GM18951 (cell line): ENCODE data around the gene DNAJC1.
A peak's percentile ranks its signal among the peaks of the same experiment; 100 is the strongest.
"Not testable (repeated sequence)": the region's sequence is repeated elsewhere in the genome, so short reads cannot be mapped to it uniquely, and the experiment has no call there.

Experiments used
- POLR2A ChIP-seq: IDR thresholded peaks from 4 replicates; pipeline ENCODE4 v1.6.1; 2011; ENCODE audit warnings: mild to moderate bottlenecking; ENCODE audit not compliant: insufficient read length, insufficient read depth; ENCODE audit errors: extremely low read depth
- in situ Hi-C: fragments of 300-500 bp; cut with MboI; formaldehyde crosslinking; loops from one replicate; pipeline ENCODE4 v1.12.0; 2022; ENCODE audit warnings: low sequenced_read_pairs, mixed read lengths, inconsistent platforms; ENCODE audit not compliant: unreplicated experiment

Gene DNAJC1, protein sequence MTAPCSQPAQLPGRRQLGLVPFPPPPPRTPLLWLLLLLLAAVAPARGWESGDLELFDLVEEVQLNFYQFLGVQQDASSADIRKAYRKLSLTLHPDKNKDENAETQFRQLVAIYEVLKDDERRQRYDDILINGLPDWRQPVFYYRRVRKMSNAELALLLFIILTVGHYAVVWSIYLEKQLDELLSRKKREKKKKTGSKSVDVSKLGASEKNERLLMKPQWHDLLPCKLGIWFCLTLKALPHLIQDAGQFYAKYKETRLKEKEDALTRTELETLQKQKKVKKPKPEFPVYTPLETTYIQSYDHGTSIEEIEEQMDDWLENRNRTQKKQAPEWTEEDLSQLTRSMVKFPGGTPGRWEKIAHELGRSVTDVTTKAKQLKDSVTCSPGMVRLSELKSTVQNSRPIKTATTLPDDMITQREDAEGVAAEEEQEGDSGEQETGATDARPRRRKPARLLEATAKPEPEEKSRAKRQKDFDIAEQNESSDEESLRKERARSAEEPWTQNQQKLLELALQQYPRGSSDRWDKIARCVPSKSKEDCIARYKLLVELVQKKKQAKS

GRCh38 chr10:22003177-22003963 lies at the start of gene DNAJC1:
Gene DNAJC1 (minus strand): TSS chr10:22003730. CDS start chr10:22003434, 296 bp downstream.
- TF ChIP-seq POLR2A, result peak; percentile 77
- in situ Hi-C loops, result no loop called here

- TF ChIP-seq POLR2A, result no peak
- in situ Hi-C loops, result no loop called here
These were observed 49.5 kb upstream of the DNAJC1 start for GRCh38 chr10:22053048-22053447.

GRCh38 chr10:22049635-22050034 lies 46.1 kb upstream of the DNAJC1 start:
- in situ Hi-C loops, result no loop called here
- TF ChIP-seq POLR2A, result no peak

- in situ Hi-C loops, result no loop called here
These were observed 44.3 kb upstream of the DNAJC1 start for GRCh38 chr10:22047812-22048211.

DNA sequence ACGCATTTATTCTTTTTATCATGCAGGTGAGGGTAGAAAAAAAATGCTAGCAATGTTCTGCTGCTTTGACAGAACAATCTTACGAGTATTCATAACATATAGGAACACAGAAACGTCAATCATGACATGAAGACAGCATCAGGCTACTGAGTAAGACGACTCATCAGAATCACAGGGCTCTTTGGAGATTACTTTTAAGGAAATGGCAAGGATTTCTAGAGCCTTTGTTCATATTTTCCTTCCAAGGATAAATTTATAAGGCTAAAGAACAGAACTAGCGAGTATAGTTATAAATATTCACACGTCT lies 39.8 kb upstream of the DNAJC1 start:
- in situ Hi-C loops, result no loop called here
- no peak for TF ChIP-seq POLR2A

More at GRCh38 chr10:22047812-22048211, 44.3 kb upstream of the DNAJC1 start:
- TF ChIP-seq POLR2A, result no peak

GRCh38 chr10:22042557-22043326 lies 39.2 kb upstream of the DNAJC1 start:
- no peak for TF ChIP-seq POLR2A
- in situ Hi-C loops, result no loop called here

- no peak for TF ChIP-seq POLR2A
These were observed 30.8 kb upstream of the DNAJC1 start for GRCh38 chr10:22034333-22034732.

GRCh38 chr10:22032268-22032667 lies 28.7 kb upstream of the DNAJC1 start:
- in situ Hi-C loops, result not testable (repeated sequence)

More at GRCh38 chr10:22034333-22034732, 30.8 kb upstream of the DNAJC1 start:
- in situ Hi-C loops, result no loop called here

- in situ Hi-C loops, result no loop called here
- TF ChIP-seq POLR2A, result no peak
These were observed 26.9 kb upstream of the DNAJC1 start for GRCh38 chr10:22030421-22030820.

GRCh38 chr10:22029445-22030236 lies 26.1 kb upstream of the DNAJC1 start:
- TF ChIP-seq POLR2A, result no peak
- in situ Hi-C loops, result no loop called here

DNA sequence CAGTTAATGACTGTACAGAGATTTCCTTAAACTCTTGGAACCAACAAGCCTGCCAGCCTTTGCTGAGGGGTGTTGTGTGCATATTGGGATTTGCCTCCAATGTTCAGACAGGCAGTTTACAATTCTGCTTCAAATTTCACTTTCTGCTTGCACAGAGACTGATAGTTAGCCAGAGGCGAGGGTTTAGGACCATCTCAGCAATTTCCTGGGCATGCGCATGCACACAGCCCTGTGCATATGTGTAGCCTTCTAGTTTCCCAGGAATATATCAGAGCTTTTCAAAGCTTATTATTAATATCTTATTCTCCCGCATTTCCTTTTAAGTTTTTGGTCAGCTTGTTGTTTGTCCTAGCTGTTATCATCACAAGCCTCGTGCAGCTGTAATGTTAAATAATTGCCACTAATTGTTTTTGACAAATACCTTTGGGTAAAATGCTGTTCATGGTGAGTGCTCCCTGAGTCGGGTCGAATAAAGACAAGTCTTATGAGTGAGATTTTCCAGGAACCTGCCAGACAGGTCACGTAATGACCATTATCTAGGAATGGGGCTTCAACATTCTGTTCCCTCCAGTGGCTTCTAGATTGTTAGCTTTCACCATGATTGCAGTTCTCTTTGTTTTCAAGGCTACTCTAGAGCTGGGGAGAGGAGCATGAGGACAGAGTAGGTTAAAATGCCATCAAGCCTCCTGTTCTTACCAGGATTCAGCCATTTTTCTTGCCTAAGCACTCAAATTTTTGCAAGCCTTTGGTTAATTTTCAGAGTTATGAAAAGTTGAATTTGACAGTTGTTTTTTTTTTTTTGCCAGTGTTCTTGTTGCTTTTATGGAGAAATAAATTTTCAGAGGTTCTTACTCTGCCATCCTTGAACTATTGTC lies 24.1 kb upstream of the DNAJC1 start:
- TF ChIP-seq POLR2A, result no peak
- in situ Hi-C loops, result no loop called here

GRCh38 chr10:22026287-22026686 lies 22.8 kb upstream of the DNAJC1 start:
- TF ChIP-seq POLR2A, result no peak
- in situ Hi-C loops, result no loop called here

GRCh38 chr10:22023508-22023907 lies 20.0 kb upstream of the DNAJC1 start:
- in situ Hi-C loops, result no loop called here
- no peak for TF ChIP-seq POLR2A
